ENCODE results near the gene UCK2. TPM values are rescaled to one million over a fixed set of nuclear protein-coding genes. Genes with fewer than 3 reads are reported as not detected.

Gene UCK2
- polyA plus RNA-seq, 3 donors, result 12.4 to 15.4 (median 12.8) TPM

- no peak overlapping the region for H3K4me2 ChIP-seq (replicated peaks; ENCODE audit: extremely low read depth, low read length, poor library complexity, severe bottlenecking)
- Mint-ChIP-seq H3K27me3 (ENCODE audit: low read depth in 3 of 3) (no peaks in the 10 kb centered on the region), H3K4me3 (no peak overlapping the region), H3K4me1 (no peaks in the 10 kb centered on the region), H3K9me3 (no peaks in the 10 kb centered on the region), H3K36me3 (peaks cover 70 to 74% of the 10 kb centered on the region in 2 donors), H3K27ac (no peak overlapping the region)
- no peaks in the 10 kb centered on the region for H4K20me1 ChIP-seq (ENCODE audit: insufficient read depth, low read length)
- peaks cover 49 to 100% of the 10 kb centered on the region in 2 donors for H3K36me3 ChIP-seq (replicated peaks in 1 of 2; ENCODE audit: control insufficient read depth in 1 of 2, insufficient read depth in 2 of 2, low read length in 2 of 2)
- WGBS (ENCODE audit: insufficient coverage), result 97% methylated on average over 9 of the region's 10 CpGs
- DNase-seq, result no peak
- no peaks in the 10 kb centered on the region for H3K79me2 ChIP-seq (ENCODE audit: insufficient read depth, low read length)
- H3K9ac ChIP-seq (ENCODE audit: insufficient read depth, low read length, poor library complexity, severe bottlenecking), result no peak overlapping the region
- H2AFZ ChIP-seq (ENCODE audit: insufficient read depth, low read depth, low read length, poor library complexity, severe bottlenecking), result no peak overlapping the region
- TF ChIP-seq, protein P1, sequence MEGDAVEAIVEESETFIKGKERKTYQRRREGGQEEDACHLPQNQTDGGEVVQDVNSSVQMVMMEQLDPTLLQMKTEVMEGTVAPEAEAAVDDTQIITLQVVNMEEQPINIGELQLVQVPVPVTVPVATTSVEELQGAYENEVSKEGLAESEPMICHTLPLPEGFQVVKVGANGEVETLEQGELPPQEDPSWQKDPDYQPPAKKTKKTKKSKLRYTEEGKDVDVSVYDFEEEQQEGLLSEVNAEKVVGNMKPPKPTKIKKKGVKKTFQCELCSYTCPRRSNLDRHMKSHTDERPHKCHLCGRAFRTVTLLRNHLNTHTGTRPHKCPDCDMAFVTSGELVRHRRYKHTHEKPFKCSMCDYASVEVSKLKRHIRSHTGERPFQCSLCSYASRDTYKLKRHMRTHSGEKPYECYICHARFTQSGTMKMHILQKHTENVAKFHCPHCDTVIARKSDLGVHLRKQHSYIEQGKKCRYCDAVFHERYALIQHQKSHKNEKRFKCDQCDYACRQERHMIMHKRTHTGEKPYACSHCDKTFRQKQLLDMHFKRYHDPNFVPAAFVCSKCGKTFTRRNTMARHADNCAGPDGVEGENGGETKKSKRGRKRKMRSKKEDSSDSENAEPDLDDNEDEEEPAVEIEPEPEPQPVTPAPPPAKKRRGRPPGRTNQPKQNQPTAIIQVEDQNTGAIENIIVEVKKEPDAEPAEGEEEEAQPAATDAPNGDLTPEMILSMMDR (IDR thresholded peaks at IDR 0.05), result no peak
- H3K4me3 ChIP-seq (replicated peaks in 1 of 3; ENCODE audit: low read depth in 2 of 3, low read length in 3 of 3), result no peak overlapping the region
- H3K27ac ChIP-seq (ENCODE audit: low read depth in 1 of 2, low read length in 2 of 2), result no peak overlapping the region
- intact Hi-C loops (cut with micrococcal nuclease), result no loop called here
- no peaks in the 10 kb centered on the region for H3K4me1 ChIP-seq (ENCODE audit: control insufficient read depth in 1 of 2, insufficient read depth in 2 of 2, low read length in 2 of 2)
- H3K27me3 ChIP-seq (ENCODE audit: control insufficient read depth in 2 of 2, insufficient read depth in 2 of 2, low read length in 2 of 2), result no peaks in the 10 kb centered on the region
- no peaks in the 10 kb centered on the region for H3K9me3 ChIP-seq (replicated peaks in 1 of 2; ENCODE audit: control insufficient read depth in 1 of 2, insufficient read depth in 1 of 2, low read length in 2 of 2)
Observed at GRCh38 chr1:165896277-165896676, 68.9 kb downstream of the UCK2 start.

GRCh38 chr1:165897326-165898303 lies 70.2 kb downstream of the UCK2 start:
- Mint-ChIP-seq H3K36me3 (peaks cover 65 to 69% of the 10 kb centered on the region in 2 donors), H3K27me3 (ENCODE audit: low read depth in 3 of 3) (no peaks in the 10 kb centered on the region), H3K4me3 (no peak overlapping the region), H3K27ac (peak overlapping the region in 3 of 7 donors; percentile 9 to 55 (median 10)), H3K4me1 (no peaks in the 10 kb centered on the region), H3K9me3 (no peaks in the 10 kb centered on the region)
- TF ChIP-seq, protein P1 (IDR thresholded peaks at IDR 0.05), result no peak
- H2AFZ ChIP-seq (ENCODE audit: insufficient read depth, low read depth, low read length, poor library complexity, severe bottlenecking), result no peak overlapping the region
- H3K9me3 ChIP-seq (replicated peaks in 1 of 2; ENCODE audit: control insufficient read depth in 1 of 2, insufficient read depth in 1 of 2, low read length in 2 of 2), result no peaks in the 10 kb centered on the region
- H3K79me2 ChIP-seq (ENCODE audit: insufficient read depth, low read length), result no peaks in the 10 kb centered on the region
- no peaks in the 10 kb centered on the region for H3K27me3 ChIP-seq (ENCODE audit: control insufficient read depth in 2 of 2, insufficient read depth in 2 of 2, low read length in 2 of 2)
- intact Hi-C loops (cut with micrococcal nuclease), result no loop called here
- no peaks in the 10 kb centered on the region for H3K4me1 ChIP-seq (ENCODE audit: control insufficient read depth in 1 of 2, insufficient read depth in 2 of 2, low read length in 2 of 2)
- no peak for DNase-seq
- H3K4me2 ChIP-seq (replicated peaks; ENCODE audit: extremely low read depth, low read length, poor library complexity, severe bottlenecking), result no peak overlapping the region
- 69% methylated on average over 4 of the region's 12 CpGs for WGBS (ENCODE audit: insufficient coverage)
- no peaks in the 10 kb centered on the region for H4K20me1 ChIP-seq (ENCODE audit: insufficient read depth, low read length)
- H3K4me3 ChIP-seq (replicated peaks in 1 of 3; ENCODE audit: low read depth in 2 of 3, low read length in 3 of 3), result no peak overlapping the region
- peaks cover 41 to 93% of the 10 kb centered on the region in 2 donors for H3K36me3 ChIP-seq (replicated peaks in 1 of 2; ENCODE audit: control insufficient read depth in 1 of 2, insufficient read depth in 2 of 2, low read length in 2 of 2)
- H3K9ac ChIP-seq (ENCODE audit: insufficient read depth, low read length, poor library complexity, severe bottlenecking), result no peak overlapping the region
- H3K27ac ChIP-seq (ENCODE audit: low read depth in 1 of 2, low read length in 2 of 2), result peak overlapping the region in 1 of 2 donors; percentile 17

All from CD14-positive monocyte (primary cell).